Right lobe of liver (tissue), 6 donors: ENCODE measurements around the gene SIGLEC10. TPM values are rescaled to one million over a fixed set of nuclear protein-coding genes. Genes with fewer than 3 reads are reported as not detected.

Experiments used
- ATAC-seq, 4 donors: fragments of 200-7000 bp; cut with Tn5 transposase; one replicate each; pipeline ENCODE4 v1.9.1; 2020; ENCODE audit warnings: mild to moderate bottlenecking in 4 of 4, moderate library complexity in 4 of 4
- DNase-seq, 3 donors: peaks; one replicate each; pipeline ENCODE4 v3.0.0-alpha.2; 2020
- H3K27ac ChIP-seq, 3 donors: fragments of 200-600 bp; one replicate each; pipeline ENCODE4 v1.8.0; 2022
- H3K27me3 ChIP-seq, 2 donors: fragments of 200-600 bp; one replicate each; pipeline ENCODE4 v1.8.0; 2022
- H3K36me3 ChIP-seq, 4 donors: fragments of 200-600 bp; sonication (generic) in 1 of 4; one replicate each; pipeline versions ENCODE4 v1.5.1 to v1.8.0; 2017 to 2022; ENCODE audit warnings: control low read depth in 1 of 4
- H3K4me1 ChIP-seq, 4 donors: fragments of 200-600 bp; sonication (generic) in 1 of 4; one replicate each; pipeline versions ENCODE4 v1.5.1 to v1.8.0; 2017 to 2022; ENCODE audit warnings: control low read depth in 1 of 4
- H3K4me3 ChIP-seq, 3 donors: fragments of 200-600 bp; one replicate each; pipeline ENCODE4 v1.8.0; 2022
- H3K9me3 ChIP-seq, 4 donors: fragments of 200-600 bp; sonication (generic) in 1 of 4; one replicate each; pipeline versions ENCODE4 v1.5.1 to v1.8.0; 2017 to 2022; ENCODE audit warnings: control low read depth in 1 of 4
- POLR2A ChIP-seq: fragments of 450-650 bp; IDR thresholded peaks from one replicate; pipeline ENCODE4 v1.6.1; 2017; ENCODE audit warnings: antibody characterized with exemption, mild to moderate bottlenecking
- WGBS: methylation state at CpG from one replicate; pipeline ENCODE4 v1.1.6; 2018; ENCODE audit warnings: low coverage, low lambda C conversion rate; ENCODE audit not compliant: insufficient coverage; ENCODE audit errors: missing lambda C conversion rate; 5-methylcytosine and 5-hydroxymethylcytosine counted together
- intact Hi-C, 2 donors: fragments of 100-400 bp; cut with DNase I; formaldehyde crosslinking; loops; one replicate each; pipeline versions ENCODE4 v1.11.2 to v1.14.1; 2022
- total RNA-seq, 6 experiments: library from RNA; depleted of rRNA in 2 of 6; stranded (reverse); fragments of >200 nt in 2 of 6; fragmentation: NEBNext Ultra II Directional in 3 of 6; extraction: Animal tissue kit (Norgen Biotek cat#: 25700) in 3 of 6; gene quantifications; one replicate each; pipeline versions ENCODE4 v1.1.0 to v1.2.4, GENCODE V29; 2016 to 2023
- TF ChIP-seq, protein P1 (sequence below), 4 donors: fragments of 200-600 bp in 3 of 4; fragments of 450-650 bp in 1 of 4; IDR thresholded peaks; one replicate each; pipeline versions ENCODE4 v1.5.1 to v1.8.0; 2016 to 2022; ENCODE audit warnings: antibody characterized with exemption in 4 of 4, mild to moderate bottlenecking in 2 of 4
- donor health status: DM: no; HTN: yes; CAD: no.
- donor health status: DM: no; HTN: no; CAD: no.
- donor health status: DM: no; HTN: no; CAD: no.
- donor health status: DM: no; HTN: yes; CAD: no.
- donor health status: DM: no; HTN: yes; CAD: no.

SIGLEC10 gene
- total RNA-seq, 6 experiments from 2014 or later, result 2.0 to 12.4 (median 5.6) TPM

DNA sequence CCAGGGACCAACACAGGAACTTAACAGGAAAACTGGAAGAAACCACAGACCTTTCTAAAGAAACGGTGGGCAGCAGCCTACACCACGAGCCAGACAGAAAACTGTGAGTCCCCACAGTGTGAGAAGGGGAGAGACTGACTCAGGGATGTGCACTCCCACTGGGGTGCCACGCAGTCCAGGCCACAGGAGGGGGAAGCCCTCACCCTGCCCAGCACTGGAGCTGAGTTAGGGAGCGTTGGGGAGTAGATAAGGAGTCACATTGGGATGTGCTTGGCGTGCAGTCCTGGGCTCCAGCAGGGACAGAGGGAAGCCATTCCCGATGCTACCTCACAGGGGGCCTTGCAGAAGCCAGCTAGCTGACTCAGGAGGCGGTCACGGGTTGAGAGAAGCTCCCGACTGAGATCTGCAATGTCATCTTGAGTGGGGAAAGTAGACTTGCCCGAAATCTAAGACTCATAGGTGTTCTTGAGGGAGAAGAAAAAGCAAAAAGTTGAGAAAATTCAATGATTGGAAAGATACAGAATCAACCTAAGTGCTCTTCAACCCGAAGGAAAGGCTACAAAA is 23.5 kb upstream of the SIGLEC10 start:
- TF ChIP-seq POLR2A, result no peak
- TF ChIP-seq, protein P1, sequence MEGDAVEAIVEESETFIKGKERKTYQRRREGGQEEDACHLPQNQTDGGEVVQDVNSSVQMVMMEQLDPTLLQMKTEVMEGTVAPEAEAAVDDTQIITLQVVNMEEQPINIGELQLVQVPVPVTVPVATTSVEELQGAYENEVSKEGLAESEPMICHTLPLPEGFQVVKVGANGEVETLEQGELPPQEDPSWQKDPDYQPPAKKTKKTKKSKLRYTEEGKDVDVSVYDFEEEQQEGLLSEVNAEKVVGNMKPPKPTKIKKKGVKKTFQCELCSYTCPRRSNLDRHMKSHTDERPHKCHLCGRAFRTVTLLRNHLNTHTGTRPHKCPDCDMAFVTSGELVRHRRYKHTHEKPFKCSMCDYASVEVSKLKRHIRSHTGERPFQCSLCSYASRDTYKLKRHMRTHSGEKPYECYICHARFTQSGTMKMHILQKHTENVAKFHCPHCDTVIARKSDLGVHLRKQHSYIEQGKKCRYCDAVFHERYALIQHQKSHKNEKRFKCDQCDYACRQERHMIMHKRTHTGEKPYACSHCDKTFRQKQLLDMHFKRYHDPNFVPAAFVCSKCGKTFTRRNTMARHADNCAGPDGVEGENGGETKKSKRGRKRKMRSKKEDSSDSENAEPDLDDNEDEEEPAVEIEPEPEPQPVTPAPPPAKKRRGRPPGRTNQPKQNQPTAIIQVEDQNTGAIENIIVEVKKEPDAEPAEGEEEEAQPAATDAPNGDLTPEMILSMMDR (IDR thresholded peaks at IDR 0.05), result no peak
- WGBS, result 10% methylated on average over 8 of the region's 11 CpGs
- H3K9me3 ChIP-seq, result no peaks in the 10 kb centered on the region
- DNase-seq, result no peak
- H3K36me3 ChIP-seq, result no peaks in the 10 kb centered on the region
- intact Hi-C loops, result no loop called here
- no peak overlapping the region for H3K27ac ChIP-seq
- H3K4me1 ChIP-seq, result no peaks in the 10 kb centered on the region
- H3K4me3 ChIP-seq, result no peak overlapping the region
- ATAC-seq, result peak in 3 of 4 donors; percentile 22 to 55 (median 48)
- H3K27me3 ChIP-seq, result no peaks in the 10 kb centered on the region

DNA sequence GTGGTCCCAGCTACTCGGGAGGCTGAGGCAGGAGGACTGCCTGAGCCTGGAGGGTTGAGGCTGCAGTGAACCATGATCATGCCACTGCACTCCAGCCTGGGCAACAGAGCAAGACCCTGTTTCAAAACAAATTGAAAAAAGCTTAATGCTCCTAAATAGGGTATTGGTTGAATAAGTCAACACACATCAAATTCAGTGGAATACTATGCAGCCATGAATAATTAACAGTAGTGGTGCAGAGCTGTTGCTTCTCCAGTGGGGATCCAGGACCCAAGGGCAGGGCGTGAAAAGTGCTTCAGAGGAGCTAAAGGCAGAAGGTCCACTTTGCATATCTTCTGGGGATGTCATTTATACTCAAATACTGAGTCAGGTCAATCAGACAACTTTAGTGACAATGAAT is 22.6 kb upstream of the SIGLEC10 start:
- DNase-seq, result no peak
- H3K27me3 ChIP-seq, result no peaks in the 10 kb centered on the region
- intact Hi-C loops, result no loop called here

DNA sequence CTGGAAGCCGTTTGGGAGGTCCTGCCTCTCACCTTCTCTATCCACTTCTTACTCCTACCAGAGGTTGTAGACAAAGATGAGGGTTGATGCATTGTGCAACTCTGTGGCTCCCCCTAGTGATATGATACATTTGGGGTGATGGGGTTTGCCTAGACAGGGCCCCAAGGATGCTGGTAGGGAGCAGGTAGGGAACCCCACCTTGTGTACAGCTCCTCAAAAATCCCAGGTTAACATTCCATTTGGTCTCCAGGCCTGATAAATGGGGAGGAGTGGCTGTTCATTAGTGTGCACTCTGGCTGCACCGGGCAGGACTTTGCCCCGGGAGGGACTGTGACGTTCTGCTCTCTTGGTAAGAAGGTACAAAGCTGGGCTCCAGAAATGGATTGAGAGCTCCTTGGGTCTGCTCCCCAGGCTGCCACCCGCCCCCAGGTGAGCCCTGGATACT is 21.6 kb upstream of the SIGLEC10 start:
- no peak overlapping the region for H3K27ac ChIP-seq
- H3K9me3 ChIP-seq, result no peaks in the 10 kb centered on the region
- DNase-seq, result no peak
- TF ChIP-seq POLR2A, result no peak
- TF ChIP-seq, protein P1 (IDR thresholded peaks at IDR 0.05), result peak in 3 of 4 donors; percentile 22 to 38 (median 32)
- ATAC-seq, result peak; percentile 39 to 54 (median 51)
- 14% methylated on average over 2 of the region's 5 CpGs for WGBS
- no peaks in the 10 kb centered on the region for H3K36me3 ChIP-seq
- no peaks in the 10 kb centered on the region for H3K4me1 ChIP-seq
- intact Hi-C loops, result no loop called here
- no peak overlapping the region for H3K4me3 ChIP-seq
- H3K27me3 ChIP-seq, result no peaks in the 10 kb centered on the region

More for the DNA sequence above, 22.6 kb upstream of the SIGLEC10 start:
- 23% methylated on average over 2 of the region's 2 CpGs for WGBS
- H3K36me3 ChIP-seq, result no peaks in the 10 kb centered on the region
- no peak for ATAC-seq
- H3K4me3 ChIP-seq, result no peak overlapping the region
- H3K9me3 ChIP-seq, result no peaks in the 10 kb centered on the region
- TF ChIP-seq, protein P1 (IDR thresholded peaks at IDR 0.05), result no peak
- no peak for TF ChIP-seq POLR2A
- no peaks in the 10 kb centered on the region for H3K4me1 ChIP-seq
- no peak overlapping the region for H3K27ac ChIP-seq

DNA sequence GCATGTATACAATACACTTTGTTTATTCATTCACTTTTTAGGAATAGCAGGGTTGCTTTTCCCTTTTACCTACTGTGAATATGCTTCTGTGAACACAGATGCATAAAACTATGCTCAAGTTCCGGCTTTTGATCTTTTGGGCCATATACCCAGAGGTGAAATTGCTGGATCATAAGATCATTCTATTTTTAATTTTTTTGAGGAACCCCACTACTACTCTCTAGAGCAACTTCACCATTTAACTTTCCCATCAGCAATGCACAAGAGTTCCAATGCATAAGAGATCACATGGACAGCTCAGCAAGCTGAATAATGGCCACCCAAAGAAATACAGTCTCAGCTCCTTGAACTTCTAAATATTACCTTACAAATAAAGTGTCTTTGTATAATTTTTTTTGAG is 17.0 kb upstream of the SIGLEC10 start:
- intact Hi-C loops, result no loop called here
- no peak overlapping the region for H3K27ac ChIP-seq

More for the DNA sequence above, 17.0 kb upstream of the SIGLEC10 start:
- DNase-seq, result no peak
- 36% methylated on average over 1 of the region's 1 CpG for WGBS
- TF ChIP-seq, protein P1 (IDR thresholded peaks at IDR 0.05), result no peak
- no peak for TF ChIP-seq POLR2A
- Histone ChIP-seq H3K9me3 (no peaks in the 10 kb centered on the region), H3K4me3 (no peak overlapping the region), H3K36me3 (no peaks in the 10 kb centered on the region), H3K27me3 (no peaks in the 10 kb centered on the region), H3K4me1 (peaks cover 0 to 14% (median 5%) of the 10 kb centered on the region in 4 donors)
- no peak for ATAC-seq
